GM19351 (cell line): ENCODE results near the gene EFNA2.

ENCODE experiments used
- ATAC-seq: cut with Tn5 transposase; IDR thresholded peaks from one replicate; pipeline ENCODE4 v1.9.1; 2021; ENCODE audit warnings: mild to moderate bottlenecking, moderate library complexity; ENCODE audit not compliant: unreplicated experiment

Gene EFNA2

GRCh38 chr19:1259876-1260748, 25.6 kb upstream of the EFNA2 start:
- ATAC-seq: peak; percentile 1

GRCh38 chr19:1260749-1261537, 24.7 kb upstream of the EFNA2 start:
- peak; percentile 59 for ATAC-seq

GRCh38 chr19:1261538-1261797, 24.2 kb upstream of the EFNA2 start:
- no peak for ATAC-seq

- no peak for ATAC-seq
Observed at GRCh38 chr19:1261798-1262622, 23.7 kb upstream of the EFNA2 start.

- no peak for ATAC-seq
Observed at GRCh38 chr19:1262623-1263123, 23.0 kb upstream of the EFNA2 start.

GRCh38 chr19:1263188-1263587, 22.5 kb upstream of the EFNA2 start:
- ATAC-seq: no peak

- no peak for ATAC-seq
Observed at GRCh38 chr19:1264801-1265614, 20.7 kb upstream of the EFNA2 start.

GRCh38 chr19:1265615-1266128, 20.0 kb upstream of the EFNA2 start:
- no peak for ATAC-seq

GRCh38 chr19:1266129-1266915, 19.4 kb upstream of the EFNA2 start:
- peak; percentile 40 for ATAC-seq

GRCh38 chr19:1266916-1267476, 18.7 kb upstream of the EFNA2 start:
- ATAC-seq: peak; percentile 15

- ATAC-seq: no peak
Observed at GRCh38 chr19:1267477-1268225, 18.0 kb upstream of the EFNA2 start.

GRCh38 chr19:1268226-1269064, 17.2 kb upstream of the EFNA2 start:
- no peak for ATAC-seq

- peak; percentile 45 for ATAC-seq
Observed at GRCh38 chr19:1269065-1269477, 16.6 kb upstream of the EFNA2 start, which contains the start of gene CIRBP. Gene CIRBP (plus strand): TSS chr19:1269332. CDS start chr19:1270934, 1,602 bp downstream.

- peak; percentile 19 for ATAC-seq
Observed at GRCh38 chr19:1269478-1270212, 16.0 kb upstream of the EFNA2 start.

GRCh38 chr19:1270213-1270853, 15.3 kb upstream of the EFNA2 start:
- no peak for ATAC-seq
